ENCODE measurements around the gene CREBBP.

CREBBP gene

GRCh38 chr16:3854750-3855541 is 25.6 kb downstream of the CREBBP start:
- DNase-seq, result no peak

- DNase-seq, result no peak
Observed at GRCh38 chr16:3850544-3850899, 30.0 kb downstream of the CREBBP start.

DNA sequence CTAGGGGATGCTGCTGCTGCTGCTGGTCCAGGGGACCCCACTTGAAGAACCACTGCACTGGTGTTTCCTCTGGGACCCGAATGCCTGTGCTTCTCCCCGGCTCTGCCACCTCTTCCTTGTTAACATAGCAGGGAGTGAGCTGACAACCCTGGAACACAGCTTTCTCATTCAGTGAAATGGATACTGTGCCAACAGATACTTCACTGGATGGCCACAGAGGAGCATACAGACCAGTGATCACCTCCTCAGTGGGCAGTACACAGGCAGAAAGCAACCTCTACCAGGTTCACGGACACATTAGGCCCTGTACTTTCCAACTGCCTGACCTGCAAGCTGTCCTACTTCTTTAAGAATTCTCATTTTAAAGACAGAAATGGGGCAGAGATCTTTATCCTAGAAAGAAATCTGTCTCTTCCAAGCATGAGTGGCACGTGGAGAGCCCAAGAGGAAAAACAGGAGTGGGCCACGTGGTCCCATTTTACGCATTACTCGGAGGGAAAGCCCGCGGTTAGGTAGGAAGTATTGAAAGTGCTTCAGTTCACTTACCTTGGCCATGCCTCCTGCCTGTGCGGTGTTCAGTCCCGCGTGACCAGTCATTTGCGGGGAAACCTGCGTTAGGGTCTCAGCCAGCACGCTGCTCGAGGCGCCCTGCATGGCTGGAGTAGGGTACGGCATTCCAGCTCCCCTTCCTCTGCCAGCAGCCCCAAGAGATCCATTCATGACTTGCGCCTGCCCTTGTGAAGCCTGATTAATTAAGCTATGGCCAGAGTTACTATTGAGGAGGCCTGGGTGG is 30.6 kb downstream of the CREBBP start:
- no peak for DNase-seq

DNA sequence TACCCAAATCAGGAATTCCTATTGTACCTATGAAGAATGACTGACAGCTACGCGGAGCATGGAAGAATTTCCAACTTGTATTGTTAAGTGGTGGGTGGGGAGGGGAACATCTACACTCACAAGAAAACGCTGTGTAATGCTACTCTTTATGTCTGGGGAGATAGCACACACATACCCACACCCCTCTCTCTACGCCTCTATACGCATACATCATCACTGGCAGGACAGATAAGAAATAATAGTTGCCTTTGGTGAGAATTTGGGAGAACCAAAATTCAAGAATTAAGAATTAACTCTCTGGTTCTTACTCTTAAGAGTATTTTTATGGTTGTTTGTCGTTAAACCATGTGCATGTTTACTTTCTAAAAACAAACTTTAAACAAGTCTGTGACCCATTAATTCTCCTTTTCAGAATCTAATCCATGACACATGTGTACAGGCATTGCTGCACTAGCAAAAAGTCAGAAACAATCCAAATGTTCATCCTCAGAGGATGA is 33.9 kb downstream of the CREBBP start:
- DNase-seq, result no peak

GRCh38 chr16:3846087-3846486 is 34.4 kb downstream of the CREBBP start:
- no peak for DNase-seq

DNA sequence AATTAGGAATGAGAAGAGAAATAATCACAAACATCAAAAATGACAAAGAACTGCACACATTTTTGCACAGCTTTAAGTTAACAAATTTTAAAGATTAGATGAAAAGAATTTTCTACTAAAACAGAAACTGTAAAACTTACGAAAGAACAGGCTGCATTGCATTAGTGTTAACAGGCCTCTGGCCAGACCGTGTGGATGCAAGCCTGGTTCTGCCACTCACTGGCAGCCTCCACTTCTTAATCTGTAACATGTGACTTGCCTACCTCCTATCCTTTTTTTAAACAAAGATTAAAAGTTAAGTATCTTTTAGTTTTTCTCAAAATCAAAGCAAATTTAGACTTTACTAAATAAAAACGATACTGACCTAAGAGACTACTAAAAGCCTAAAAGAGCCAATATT is 37.5 kb downstream of the CREBBP start:
- no peak for DNase-seq

DNA sequence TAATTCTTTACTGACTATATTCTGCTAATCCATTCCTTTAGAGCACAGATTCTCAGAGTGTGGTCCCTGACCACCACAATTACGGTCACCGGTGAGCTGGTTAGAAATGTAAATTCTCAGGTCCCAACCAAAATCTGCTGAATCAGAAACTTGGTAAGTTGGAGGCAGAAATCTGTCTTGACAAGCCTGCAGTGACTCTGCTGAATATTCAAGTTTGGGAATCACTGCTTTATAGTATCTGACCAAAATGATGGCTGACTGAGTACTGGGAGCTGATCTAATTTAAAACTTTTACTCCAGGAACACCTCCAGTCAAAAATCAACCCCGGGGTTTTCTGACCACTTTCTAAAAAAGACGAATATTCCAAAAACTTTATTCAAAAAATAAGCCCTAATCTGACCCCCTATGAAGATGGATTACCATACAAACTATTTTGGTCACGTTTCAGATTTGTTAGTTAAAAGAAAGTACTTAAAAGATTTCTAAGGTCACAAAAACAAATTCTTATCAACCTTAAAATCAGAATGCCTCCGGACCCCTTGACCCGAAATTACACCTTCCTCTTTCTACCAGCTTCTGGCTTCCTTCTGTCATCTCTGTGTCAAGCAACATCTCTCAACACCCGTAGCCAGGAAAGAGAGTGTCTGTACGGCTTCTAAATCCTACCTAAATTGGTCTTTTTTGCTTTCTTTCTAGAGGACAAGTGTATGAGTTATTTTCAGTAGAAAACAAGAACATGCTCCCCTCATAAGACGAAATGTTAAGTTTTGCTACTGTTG is 38.6 kb downstream of the CREBBP start:
- DNase-seq, result no peak

GRCh38 chr16:3839402-3840184 is 40.9 kb downstream of the CREBBP start:
- no peak for DNase-seq

- no peak for DNase-seq
Observed at GRCh38 chr16:3838600-3839401, 41.7 kb downstream of the CREBBP start.

GRCh38 chr16:3837851-3838586 is 42.5 kb downstream of the CREBBP start:
- DNase-seq, result no peak

GRCh38 chr16:3836641-3837040 is 43.9 kb downstream of the CREBBP start:
- DNase-seq, result no peak

GRCh38 chr16:3835089-3835602 is 45.4 kb downstream of the CREBBP start:
- DNase-seq, result no peak

DNA sequence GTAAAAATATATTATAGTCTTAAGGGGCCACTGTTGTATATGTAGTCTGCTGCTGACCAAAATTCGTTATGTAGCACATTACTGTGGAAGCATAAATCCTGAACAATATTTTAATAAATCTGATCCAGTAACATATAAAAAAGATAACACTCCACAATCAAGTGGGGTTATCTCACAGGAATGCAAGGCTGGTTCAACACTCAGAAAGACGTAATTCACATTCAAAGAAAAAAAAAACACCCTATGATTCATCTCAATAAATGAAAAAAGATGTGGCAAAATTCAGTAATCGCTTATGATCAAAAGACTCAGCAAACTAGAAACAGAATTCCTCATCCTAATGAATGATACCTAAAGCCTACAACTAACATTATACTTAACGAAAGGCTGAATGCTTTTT is 47.8 kb downstream of the CREBBP start:
- no peak for DNase-seq

DNA sequence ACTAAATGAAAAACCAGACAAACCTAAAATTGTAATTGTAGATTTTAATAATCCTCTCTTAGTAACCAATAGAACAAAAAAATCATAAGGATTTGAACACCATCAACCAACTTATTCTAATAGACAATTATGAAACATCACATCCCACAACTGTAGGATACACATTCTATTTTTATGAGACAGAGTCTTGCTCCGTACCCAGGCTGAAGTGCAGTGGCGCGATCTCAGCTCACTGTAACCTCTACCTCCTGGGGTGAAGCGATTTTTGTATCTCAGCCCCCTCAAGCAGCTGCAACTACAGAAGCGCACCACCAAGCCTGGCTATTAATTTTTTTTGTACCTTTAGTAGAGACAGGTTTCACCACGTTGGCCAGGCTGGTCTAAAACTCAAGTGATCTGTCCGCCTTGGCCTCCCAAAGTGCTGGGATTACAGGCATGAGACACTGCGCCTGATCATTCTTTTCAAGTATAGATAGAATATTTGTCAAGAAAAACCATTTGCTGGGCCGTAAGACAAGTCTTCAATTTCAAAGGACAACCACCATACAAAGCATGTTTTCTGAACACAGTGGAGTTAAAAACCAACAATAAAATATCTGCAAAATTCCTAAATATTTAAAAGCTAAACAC is 49.8 kb downstream of the CREBBP start:
- DNase-seq, result no peak

GRCh38 chr16:3829631-3830536 is 50.6 kb downstream of the CREBBP start:
- DNase-seq, result no peak

DNA sequence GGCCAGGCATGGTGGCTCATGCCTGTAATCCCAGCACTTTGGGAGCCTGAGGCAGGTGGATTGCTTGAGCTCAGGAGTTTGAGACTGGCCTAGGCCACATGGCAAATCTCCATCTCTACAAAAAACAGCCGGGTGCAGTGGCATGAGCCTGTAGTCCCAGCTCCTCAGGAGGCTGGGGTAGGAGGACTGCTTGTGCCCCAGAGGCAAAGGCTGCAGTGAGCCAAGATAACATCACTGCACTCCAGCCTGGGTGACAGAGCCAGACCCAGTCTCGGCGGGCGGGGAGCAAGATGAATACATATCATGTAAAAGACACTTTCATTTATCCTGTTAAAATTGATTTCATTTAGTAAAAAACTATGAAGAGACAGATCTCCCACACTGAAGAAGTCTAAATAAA is 54.6 kb downstream of the CREBBP start:
- no peak for DNase-seq

DNA sequence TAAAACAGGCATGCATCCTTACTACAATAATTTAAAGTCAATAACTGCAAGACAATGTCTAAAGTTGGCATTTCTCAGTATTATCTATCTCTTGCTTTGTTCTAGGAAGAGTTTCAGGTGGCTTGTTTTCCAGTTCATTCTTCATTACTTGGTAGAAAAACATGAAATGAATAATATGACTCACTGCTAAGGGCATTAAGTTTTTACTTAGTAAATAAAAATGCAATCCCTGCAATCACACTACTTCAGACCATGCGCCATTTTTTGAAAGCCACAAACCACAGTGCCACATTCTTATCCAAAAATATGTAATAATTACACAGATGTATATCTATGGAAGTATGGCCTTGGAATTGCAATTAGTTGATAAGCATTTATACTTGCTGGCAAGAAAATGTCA is 55.4 kb downstream of the CREBBP start:
- no peak for DNase-seq

DNA sequence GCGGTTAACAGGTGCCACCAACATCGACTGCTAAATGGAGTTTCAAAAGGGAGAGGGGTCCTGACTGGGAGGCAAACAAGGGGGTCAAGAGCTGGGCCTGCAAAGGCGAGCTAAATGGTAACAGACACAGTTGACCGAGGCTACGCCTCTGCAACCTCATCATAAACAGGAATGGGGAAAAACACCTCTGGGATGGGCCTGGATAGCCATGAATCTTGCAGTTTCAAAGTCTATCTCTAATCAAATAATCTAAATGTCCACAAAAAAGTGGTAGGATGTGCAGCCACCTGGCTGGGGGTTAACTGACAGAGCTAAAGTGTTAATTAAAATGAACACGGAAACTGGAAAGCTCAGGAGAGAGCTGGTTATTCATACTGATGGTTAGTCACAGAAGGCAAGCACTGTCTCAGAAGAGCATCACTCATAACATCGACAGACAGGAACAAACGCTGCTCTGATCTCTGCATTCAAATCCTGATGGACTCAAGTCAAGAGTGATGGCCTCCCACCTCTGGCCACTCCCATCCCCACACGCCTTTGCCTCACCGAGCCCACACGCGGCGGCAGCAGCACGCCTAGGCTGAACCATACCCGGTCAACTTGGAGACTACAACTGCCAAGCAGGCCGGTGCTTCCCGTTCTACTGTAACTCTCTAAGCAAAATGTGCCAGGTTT is 56.3 kb downstream of the CREBBP start:
- DNase-seq, result no peak

GRCh38 chr16:3823427-3823826 is 57.1 kb downstream of the CREBBP start:
- DNase-seq, result no peak
